HEK293 (cell line): ENCODE results near the gene PHGDH.

Experiments used
- CTCF ChIA-PET: fragments of 350-600 bp; formaldehyde crosslinking; extraction: SDS; loops from one replicate; lab custom pipeline; 2021; ENCODE audit warnings: antibody characterized with exemption; lab: Yijun Ruan, JAX
- POLR2A ChIA-PET: fragments of 300-600 bp; formaldehyde crosslinking; extraction: SDS; loops from one replicate; lab custom pipeline; 2020; ENCODE audit warnings: antibody characterized with exemption, inconsistent platforms; lab: Yijun Ruan, JAX
- H3K27ac ChIP-seq: fragments of 200-500 bp; sonication (Bioruptor generic); 2 replicates; pipeline ENCODE4 v1.5.1; 2014; ENCODE audit warnings: low read depth, low read length, control low read depth, inconsistent platforms; ENCODE audit errors: extremely low read depth
- H3K36me3 ChIP-seq, 2 experiments: fragments of 200-500 bp in 1 of 2; sonication (Bioruptor generic) in 1 of 2; 1 replicate in 1 of 2; 2 replicates in 1 of 2; pipeline ENCODE4 v1.5.1; 2014 to 2017; ENCODE audit warnings: inconsistent platforms in 2 of 2, low read length in 2 of 2; ENCODE audit not compliant: control insufficient read depth in 2 of 2, insufficient read depth in 1 of 2
- H3K4me1 ChIP-seq: fragments of 200-500 bp; sonication (Bioruptor generic); 2 replicates; pipeline ENCODE4 v1.5.1; 2014; ENCODE audit warnings: mild to moderate bottlenecking, low read length, inconsistent platforms; ENCODE audit not compliant: control insufficient read depth, insufficient read depth
- H3K4me3 ChIP-seq: 2 replicates; pipeline ENCODE4 v1.5.1; 2011; ENCODE audit warnings: low read depth, mild to moderate bottlenecking, control low read depth, low read length, moderate library complexity
- H3K9me3 ChIP-seq: fragments of 200-500 bp; sonication (Bioruptor generic); 2 replicates; pipeline ENCODE4 v1.5.1; 2014; ENCODE audit warnings: low read depth, low read length, inconsistent platforms; ENCODE audit not compliant: control insufficient read depth, insufficient read depth
- GFI1B ChIP-seq: fragments of 450-650 bp; formaldehyde crosslinking; IDR thresholded peaks from 2 replicates; pipeline ENCODE4 v1.5.1; 2016; ENCODE audit warnings: missing biosample characterization, missing genetic modification characterization
- OVOL3 ChIP-seq: fragments of 450-650 bp; formaldehyde crosslinking; IDR thresholded peaks from 2 replicates; pipeline ENCODE4 v1.5.1; 2016; ENCODE audit warnings: missing biosample characterization, missing genetic modification characterization
- TCF7L2 ChIP-seq: IDR thresholded peaks from 2 replicates; pipeline ENCODE4 v1.6.1; 2011; ENCODE audit warnings: low read depth, mild to moderate bottlenecking, inconsistent platforms, low read length, moderate library complexity, borderline replicate concordance
- YY2 ChIP-seq: fragments of 450-650 bp; formaldehyde crosslinking; IDR thresholded peaks from 2 replicates; pipeline ENCODE4 v1.5.1; 2016; ENCODE audit warnings: missing biosample characterization, missing genetic modification characterization
- ZBTB1 ChIP-seq: fragments of 450-650 bp; formaldehyde crosslinking; IDR thresholded peaks from 2 replicates; pipeline ENCODE4 v1.5.1; 2016; ENCODE audit warnings: missing biosample characterization, missing genetic modification characterization
- ZBTB11 ChIP-seq: fragments of 450-650 bp; formaldehyde crosslinking; conservative IDR thresholded peaks from 2 replicates; pipeline ENCODE4 v1.5.1; 2016; ENCODE audit warnings: low read depth, missing biosample characterization, missing genetic modification characterization
- ZFP41 ChIP-seq: fragments of 450-650 bp; formaldehyde crosslinking; IDR thresholded peaks from 2 replicates; pipeline ENCODE4 v1.5.1; 2016; ENCODE audit warnings: missing biosample characterization, missing genetic modification characterization, borderline replicate concordance
- ZFP69B ChIP-seq: fragments of 450-650 bp; formaldehyde crosslinking; IDR thresholded peaks from 2 replicates; pipeline ENCODE4 v1.5.1; 2016; ENCODE audit warnings: missing biosample characterization, missing genetic modification characterization
- ZIC2 ChIP-seq: fragments of 450-650 bp; formaldehyde crosslinking; IDR thresholded peaks from 2 replicates; pipeline ENCODE4 v1.5.1; 2016; ENCODE audit warnings: missing biosample characterization, missing genetic modification characterization
- ZNF169 ChIP-seq: fragments of 450-650 bp; formaldehyde crosslinking; IDR thresholded peaks from 2 replicates; pipeline ENCODE4 v1.5.1; 2016; ENCODE audit warnings: missing biosample characterization, missing genetic modification characterization
- ZNF2 ChIP-seq: fragments of 450-650 bp; formaldehyde crosslinking; IDR thresholded peaks from 2 replicates; pipeline ENCODE4 v1.5.1; 2016; ENCODE audit warnings: missing biosample characterization, missing genetic modification characterization
- ZNF266 ChIP-seq: fragments of 450-650 bp; formaldehyde crosslinking; IDR thresholded peaks from 2 replicates; pipeline ENCODE4 v1.5.1; 2016; ENCODE audit warnings: missing biosample characterization, missing genetic modification characterization, low read depth
- ZNF324 ChIP-seq: fragments of 450-650 bp; formaldehyde crosslinking; IDR thresholded peaks from 2 replicates; pipeline ENCODE4 v1.5.1; 2016; ENCODE audit warnings: missing biosample characterization, missing genetic modification characterization
- ZNF423 ChIP-seq: fragments of 450-650 bp; formaldehyde crosslinking; IDR thresholded peaks from 2 replicates; pipeline ENCODE4 v1.5.1; 2016; ENCODE audit warnings: missing biosample characterization, missing genetic modification characterization
- ZNF544 ChIP-seq: fragments of 450-650 bp; formaldehyde crosslinking; IDR thresholded peaks from 2 replicates; pipeline ENCODE4 v1.5.0; 2017; ENCODE audit warnings: missing biosample characterization, missing genetic modification characterization
- ZNF624 ChIP-seq: fragments of 450-650 bp; formaldehyde crosslinking; IDR thresholded peaks from 2 replicates; pipeline ENCODE4 v1.5.1; 2017; ENCODE audit warnings: missing biosample characterization, missing genetic modification characterization
- ZNF629 ChIP-seq: fragments of 450-650 bp; formaldehyde crosslinking; IDR thresholded peaks from 2 replicates; pipeline ENCODE4 v1.5.1; 2017; ENCODE audit warnings: missing biosample characterization, missing genetic modification characterization
- ZNF830 ChIP-seq: fragments of 450-650 bp; IDR thresholded peaks from 2 replicates; pipeline ENCODE4 v1.5.0; 2018; ENCODE audit warnings: missing biosample characterization, missing genetic modification characterization, low read depth, mild to moderate bottlenecking, moderate library complexity
- TF ChIP-seq, protein P1 (sequence below): fragments of 450-650 bp; formaldehyde crosslinking; IDR thresholded peaks from 2 replicates; pipeline ENCODE4 v1.5.1; 2016; ENCODE audit warnings: missing biosample characterization, missing genetic modification characterization

The PHGDH gene

DNA sequence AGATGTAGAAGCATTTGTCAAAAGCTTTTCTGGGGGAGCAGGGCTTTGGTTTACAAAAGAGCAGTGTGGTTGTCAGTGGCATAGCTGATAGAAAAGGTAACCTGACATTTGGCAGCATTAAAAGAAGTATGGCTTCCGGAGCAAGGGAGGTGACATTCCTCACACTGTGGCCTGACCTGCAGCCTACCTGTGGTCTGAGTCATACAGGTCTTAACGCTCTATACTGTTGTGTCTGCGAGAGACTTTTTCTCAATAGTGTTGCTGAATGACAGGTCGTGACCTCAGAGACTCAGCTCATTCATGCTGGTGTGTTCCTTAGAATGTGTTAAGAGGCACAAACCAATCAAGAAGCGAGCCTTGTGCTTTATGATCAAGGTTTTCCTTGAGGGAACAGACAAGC lies 19.3 kb downstream of the PHGDH start:
- POLR2A ChIA-PET = no interaction called here
- Histone ChIP-seq H3K4me3 (no peak overlapping the region), H3K36me3 (peaks cover 18 to 97% of the 10 kb centered on the region in 2 experiments), H3K4me1 (no peaks in the 10 kb centered on the region), H3K9me3 (no peaks in the 10 kb centered on the region), H3K27ac (no peak overlapping the region)
- TF ChIP-seq GFI1B (tag by site-specific recombination) (no peak), ZNF544 (no peak), OVOL3 (tag by site-specific recombination) (no peak), ZNF266 (no peak), YY2 (tag by site-specific recombination) (no peak), ZNF169 (tag by site-specific recombination) (no peak), ZNF629 (tag by site-specific recombination) (no peak), ZBTB11 (tag by site-specific recombination) (no peak), ZNF324 (tag by site-specific recombination) (no peak), ZFP69B (tag by site-specific recombination) (no peak)
- CTCF ChIA-PET = interaction anchor here (1.0 to 1.9 kb wide), 4 partner anchors 14 to 155 kb away, joined by 3 to 12 read pairs (median 5); no protein-coding TSS in a partner anchor

GRCh38 chr1:119731741-119732430 lies 20.2 kb downstream of the PHGDH start:
- Histone ChIP-seq H3K36me3 (peaks cover 16 to 97% of the 10 kb centered on the region in 2 experiments), H3K4me1 (no peaks in the 10 kb centered on the region), H3K27ac (no peak overlapping the region), H3K9me3 (no peaks in the 10 kb centered on the region), H3K4me3 (no peak overlapping the region)
- ChIA-PET CTCF (interaction anchor here (1.0 to 1.9 kb wide), 4 partner anchors 13 to 154 kb away, joined by 3 to 12 read pairs (median 5); no protein-coding TSS in a partner anchor), POLR2A (no interaction called here)
- TF ChIP-seq ZNF830 (tag by site-specific recombination) (no peak), ZNF2 (tag by site-specific recombination) (no peak), ZNF423 (tag by site-specific recombination) (no peak), ZFP41 (tag by site-specific recombination) (no peak), TCF7L2 (no peak), ZNF624 (tag by site-specific recombination) (no peak), ZIC2 (tag by site-specific recombination) (no peak), ZBTB1 (tag by site-specific recombination) (no peak)
- TF ChIP-seq, protein P1, sequence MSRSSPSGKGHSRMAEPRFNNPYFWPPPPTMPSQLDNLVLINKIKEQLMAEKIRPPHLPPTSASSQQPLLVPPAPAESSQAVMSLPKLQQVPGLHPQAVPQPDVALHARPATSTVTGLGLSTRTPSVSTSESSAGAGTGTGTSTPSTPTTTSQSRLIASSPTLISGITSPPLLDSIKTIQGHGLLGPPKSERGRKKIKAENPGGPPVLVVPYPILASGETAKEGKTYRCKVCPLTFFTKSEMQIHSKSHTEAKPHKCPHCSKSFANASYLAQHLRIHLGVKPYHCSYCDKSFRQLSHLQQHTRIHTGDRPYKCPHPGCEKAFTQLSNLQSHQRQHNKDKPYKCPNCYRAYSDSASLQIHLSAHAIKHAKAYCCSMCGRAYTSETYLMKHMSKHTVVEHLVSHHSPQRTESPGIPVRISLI = no peak
